H1 (cell line): ENCODE measurements around the gene RPS6KL1.

Experiments
- CEBPB ChIP-seq: IDR thresholded peaks from 2 replicates; pipeline ENCODE4 v1.6.1; 2012; ENCODE audit warnings: low read depth, low read length
- CTCF ChIP-seq, 3 experiments: IDR thresholded peaks; 1 replicate in 2 of 3; 2 replicates in 1 of 3; pipeline versions ENCODE4 v1.5.1 to v1.6.1; 2011; ENCODE audit warnings: low read length in 3 of 3, mild to moderate bottlenecking in 3 of 3, inconsistent platforms in 2 of 3, low read depth in 1 of 3, moderate library complexity in 1 of 3; ENCODE audit not compliant: insufficient read depth in 1 of 3; ENCODE audit errors: control extremely low read depth in 1 of 3
- HDAC6 ChIP-seq: IDR thresholded peaks from one replicate; pipeline ENCODE4 v1.7.1; 2012; ENCODE audit warnings: low read depth, mild to moderate bottlenecking, inconsistent platforms, low read length, moderate library complexity
- POLR2A ChIP-seq, 2 experiments: IDR thresholded peaks; 1 replicate in 1 of 2; 2 replicates in 1 of 2; pipeline ENCODE4 v1.6.1; 2011; ENCODE audit warnings: low read depth in 2 of 2, low read length in 2 of 2, mild to moderate bottlenecking in 2 of 2; ENCODE audit errors: control extremely low read depth in 1 of 2
- RAD21 ChIP-seq, 2 experiments: IDR thresholded peaks in 1 of 2; conservative IDR thresholded peaks in 1 of 2; 2 replicates each; pipeline ENCODE4 v1.6.1; 2011; ENCODE audit warnings: low read depth in 2 of 2, low read length in 2 of 2, improper control_type of control experiment in 1 of 2, inconsistent platforms in 1 of 2, mild to moderate bottlenecking in 1 of 2, moderate library complexity in 1 of 2
- RFX5 ChIP-seq: IDR thresholded peaks from 2 replicates; pipeline ENCODE4 v1.6.1; 2011; ENCODE audit warnings: low read depth, low read length, improper control_type of control experiment, borderline replicate concordance
- SIN3A ChIP-seq, 2 experiments: IDR thresholded peaks in 1 of 2; conservative IDR thresholded peaks in 1 of 2; 2 replicates each; pipeline ENCODE4 v1.6.1; 2011 to 2012; ENCODE audit warnings: low read length in 2 of 2, improper control_type of control experiment in 1 of 2, low read depth in 1 of 2, mild to moderate bottlenecking in 1 of 2
- TCF12 ChIP-seq: IDR thresholded peaks from 2 replicates; pipeline ENCODE4 v1.6.1; 2011; ENCODE audit warnings: low read depth, mild to moderate bottlenecking, low read length

- TF ChIP-seq CTCF (IDR thresholded peaks at IDR 0.05; ENCODE audit: control extremely low read depth in 1 of 3, insufficient read depth in 1 of 3, low read depth in 1 of 3, low read length in 3 of 3) (no peak), RAD21 (IDR thresholded peaks at IDR 0.05 in 1 of 2, conservative IDR thresholded peaks at IDR 0.05 in 1 of 2; ENCODE audit: low read depth in 2 of 2, low read length in 2 of 2) (no peak), CEBPB (no peak), HDAC6 (no peak), TCF12 (no peak), SIN3A (conservative IDR thresholded peaks at IDR 0.05 in 1 of 2, IDR thresholded peaks at IDR 0.05 in 1 of 2; ENCODE audit: low read depth in 1 of 2, low read length in 2 of 2) (no peak), RFX5 (no peak), POLR2A (IDR thresholded peaks at IDR 0.05; ENCODE audit: control extremely low read depth in 1 of 2, low read depth in 2 of 2, low read length in 2 of 2) (no peak)
These were observed 13.6 kb downstream of the RPS6KL1 start for GRCh38 chr14:74909501-74909900.
